Common myeloid progenitor, CD34-positive (primary cell): ENCODE data around the gene TCEANC2.
"Not testable (repeated sequence)": the region's sequence is repeated elsewhere in the genome, so short reads cannot be mapped to it uniquely, and the experiment has no call there.

Experiments
- CTCF ChIA-PET: fragments of 350-600 bp; sonication (Branson Sonifier 250); formaldehyde crosslinking; loops from one replicate; lab custom pipeline; 2021; ENCODE audit warnings: antibody characterized with exemption; lab: Charles Lee
- POLR2A ChIA-PET: fragments of 350-600 bp; sonication (Branson Sonifier 250); formaldehyde crosslinking; loops from one replicate; lab custom pipeline; 2021; ENCODE audit warnings: antibody characterized with exemption; lab: Charles Lee
- DNase-seq, 3 donors: peaks; one replicate each; pipeline versions ENCODE4 v3.0.0 to v3.0.0-alpha.2; 2013
- H3K27ac ChIP-seq, 2 experiments: 1 replicate in 1 of 2; 2 replicates in 1 of 2; pipeline ENCODE4 v1.7.0; 2013; ENCODE audit warnings: inconsistent platforms in 2 of 2, low read length in 2 of 2, mild to moderate bottlenecking in 2 of 2, low read depth in 1 of 2, moderate library complexity in 1 of 2; ENCODE audit not compliant: severe bottlenecking in 2 of 2, insufficient read depth in 1 of 2, poor library complexity in 1 of 2
- H3K27me3 ChIP-seq, 5 experiments: replicated peaks in 2 of 5; 1 replicate in 3 of 5; 2 replicates in 2 of 5; pipeline versions ENCODE4 v1.6.1 to v1.7.0; 2013; ENCODE audit warnings: low read length in 4 of 5, mild to moderate bottlenecking in 2 of 5, moderate library complexity in 2 of 5, inconsistent platforms in 1 of 5; ENCODE audit not compliant: insufficient read depth in 5 of 5, control insufficient read depth in 4 of 5
- H3K36me3 ChIP-seq, 4 experiments: 1 replicate in 2 of 4; 2 replicates in 2 of 4; pipeline versions ENCODE4 v1.6.1 to v1.7.0; 2013; ENCODE audit warnings: low read length in 3 of 4, control low read depth in 1 of 4, mild to moderate bottlenecking in 1 of 4; ENCODE audit not compliant: control insufficient read depth in 4 of 4, insufficient read depth in 4 of 4
- H3K4me1 ChIP-seq, 4 experiments: 1 replicate in 3 of 4; 2 replicates in 1 of 4; pipeline versions ENCODE4 v1.6.1 to v1.7.1; 2013; ENCODE audit warnings: low read length in 3 of 4, mild to moderate bottlenecking in 3 of 4, control low read depth in 1 of 4, inconsistent platforms in 1 of 4, moderate library complexity in 1 of 4; ENCODE audit not compliant: control insufficient read depth in 4 of 4, insufficient read depth in 4 of 4; ENCODE audit errors: control extremely low read depth in 1 of 4
- H3K4me3 ChIP-seq, 7 experiments: 1 replicate in 4 of 7; 2 replicates in 3 of 7; pipeline versions ENCODE4 v1.5.1 to v1.7.0; 2013; ENCODE audit warnings: mild to moderate bottlenecking in 7 of 7, low read length in 6 of 7, moderate library complexity in 6 of 7, inconsistent platforms in 2 of 7, low read depth in 2 of 7, control low read depth in 1 of 7; ENCODE audit not compliant: insufficient read depth in 4 of 7, control insufficient read depth in 1 of 7; ENCODE audit errors: extremely low read depth in 1 of 7
- H3K9me3 ChIP-seq, 5 experiments: 1 replicate in 4 of 5; 2 replicates in 1 of 5; pipeline versions ENCODE4 v1.6.1 to v1.7.1; 2013; ENCODE audit warnings: low read length in 4 of 5, mild to moderate bottlenecking in 2 of 5, inconsistent platforms in 1 of 5, low read depth in 1 of 5, moderate library complexity in 1 of 5; ENCODE audit not compliant: control insufficient read depth in 4 of 5, insufficient read depth in 2 of 5; ENCODE audit errors: control extremely low read depth in 1 of 5
- WGBS: methylation state at CpG from one replicate; pipeline ENCODE4 v1.1.5; 2013; ENCODE audit not compliant: insufficient coverage; 5-methylcytosine and 5-hydroxymethylcytosine counted together

Gene TCEANC2

GRCh38 chr1:54086754-54087153 lies 33.3 kb downstream of the TCEANC2 start:
- Histone ChIP-seq H3K36me3 (peaks cover 3 to 11% (median 6%) of the 10 kb centered on the region in 4 experiments), H3K27ac (no peak overlapping the region), H3K4me3 (no peak overlapping the region), H3K9me3 (no peaks in the 10 kb centered on the region), H3K4me1 (peaks cover 0 to 2% (median 0%) of the 10 kb centered on the region in 4 experiments), H3K27me3 (no peaks in the 10 kb centered on the region)
- POLR2A ChIA-PET, result no interaction called here
- no CpG with 5 or more reads among the region's 1 CpG for WGBS
- no peak for DNase-seq
- CTCF ChIA-PET, result interaction anchor here (0.5 to 1.2 kb wide), 7 partner anchors 9 to 50 kb away, joined by 3 to 5 read pairs (median 3); no protein-coding TSS in a partner anchor

DNA sequence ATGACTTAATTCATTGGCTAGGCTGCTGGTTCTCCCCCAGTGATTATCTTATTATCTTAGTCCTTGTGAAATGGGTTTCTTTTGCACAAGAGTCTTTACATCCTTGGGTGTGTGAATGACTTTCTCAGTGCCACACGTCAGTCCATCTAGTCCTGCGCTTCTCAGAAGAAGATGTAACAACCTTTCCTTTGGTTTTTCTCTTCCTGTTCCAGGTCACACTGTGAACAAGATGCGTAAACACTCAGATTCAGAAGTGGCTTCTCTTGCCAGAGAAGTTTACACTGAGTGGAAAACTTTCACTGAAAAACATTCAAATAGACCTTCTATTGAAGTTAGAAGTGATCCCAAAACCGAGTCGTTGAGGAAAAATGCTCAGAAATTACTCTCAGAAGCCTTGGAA lies 35.0 kb downstream of the TCEANC2 start:
- Histone ChIP-seq H3K27ac (no peak overlapping the region), H3K27me3 (no peaks in the 10 kb centered on the region), H3K4me1 (peaks cover 0 to 9% (median 5%) of the 10 kb centered on the region in 4 experiments), H3K36me3 (peaks cover 2 to 11% (median 7%) of the 10 kb centered on the region in 4 experiments), H3K9me3 (no peaks in the 10 kb centered on the region), H3K4me3 (no peak overlapping the region)
- DNase-seq, result no peak
- ChIA-PET CTCF (interaction anchor here (0.7 to 1.1 kb wide), 2 partner anchors 12 to 15 kb away, joined by 3 read pairs; no protein-coding TSS in a partner anchor), POLR2A (no interaction called here)
- WGBS, result 92% methylated on average over 2 of the region's 5 CpGs

GRCh38 chr1:54091666-54092065 lies 38.3 kb downstream of the TCEANC2 start:
- ChIA-PET CTCF (no interaction called here), POLR2A (no interaction called here)
- Histone ChIP-seq H3K4me3 (no peak overlapping the region), H3K4me1 (peaks cover 17 to 40% (median 32%) of the 10 kb centered on the region in 4 experiments), H3K9me3 (no peaks in the 10 kb centered on the region), H3K27me3 (no peaks in the 10 kb centered on the region), H3K27ac (no peak overlapping the region), H3K36me3 (peaks cover 2 to 7% (median 6%) of the 10 kb centered on the region in 4 experiments)
- DNase-seq, result no peak
- 88% methylated on average over 1 of the region's 3 CpGs for WGBS

GRCh38 chr1:54094001-54094729 lies 40.8 kb downstream of the TCEANC2 start:
- Histone ChIP-seq H3K27me3 (no peaks in the 10 kb centered on the region), H3K36me3 (peaks cover 3 to 11% (median 6%) of the 10 kb centered on the region in 4 experiments), H3K4me1 (peaks cover 23 to 64% (median 56%) of the 10 kb centered on the region in 4 experiments), H3K9me3 (no peaks in the 10 kb centered on the region), H3K4me3 (no peak overlapping the region), H3K27ac (peak overlapping the region in 1 of 2 experiments; percentile 43)
- ChIA-PET POLR2A (interaction anchor here (0.7 kb wide), 1 partner anchor 158 kb away, joined by 7 read pairs; no protein-coding TSS in a partner anchor), CTCF (interaction anchor here (1.5 to 1.7 kb wide), 2 partner anchors 11 to 20 kb away, joined by 3 to 5 read pairs; no protein-coding TSS in a partner anchor)
- DNase-seq, result no peak
- 92% methylated on average over 4 of the region's 4 CpGs for WGBS

GRCh38 chr1:54094730-54095105 lies 41.3 kb downstream of the TCEANC2 start:
- H3K27me3 ChIP-seq, POLR2A ChIA-PET, H3K9me3 ChIP-seq, H3K4me3 ChIP-seq, DNase-seq: not testable (repeated sequence)
- peaks cover 25 to 70% (median 61%) of the 10 kb centered on the region in 4 experiments for H3K4me1 ChIP-seq
- WGBS, result no CpG with 5 or more reads among the region's 1 CpG
- CTCF ChIA-PET, result interaction anchor here (0.8 to 1.7 kb wide), 3 partner anchors 11 to 21 kb away, joined by 3 to 5 read pairs (median 3); no protein-coding TSS in a partner anchor
- H3K36me3 ChIP-seq, result peaks cover under 1 to 11% (median 4%) of the 10 kb centered on the region in 4 experiments
- peak overlapping the region in 1 of 2 experiments; percentile 43 for H3K27ac ChIP-seq

DNA sequence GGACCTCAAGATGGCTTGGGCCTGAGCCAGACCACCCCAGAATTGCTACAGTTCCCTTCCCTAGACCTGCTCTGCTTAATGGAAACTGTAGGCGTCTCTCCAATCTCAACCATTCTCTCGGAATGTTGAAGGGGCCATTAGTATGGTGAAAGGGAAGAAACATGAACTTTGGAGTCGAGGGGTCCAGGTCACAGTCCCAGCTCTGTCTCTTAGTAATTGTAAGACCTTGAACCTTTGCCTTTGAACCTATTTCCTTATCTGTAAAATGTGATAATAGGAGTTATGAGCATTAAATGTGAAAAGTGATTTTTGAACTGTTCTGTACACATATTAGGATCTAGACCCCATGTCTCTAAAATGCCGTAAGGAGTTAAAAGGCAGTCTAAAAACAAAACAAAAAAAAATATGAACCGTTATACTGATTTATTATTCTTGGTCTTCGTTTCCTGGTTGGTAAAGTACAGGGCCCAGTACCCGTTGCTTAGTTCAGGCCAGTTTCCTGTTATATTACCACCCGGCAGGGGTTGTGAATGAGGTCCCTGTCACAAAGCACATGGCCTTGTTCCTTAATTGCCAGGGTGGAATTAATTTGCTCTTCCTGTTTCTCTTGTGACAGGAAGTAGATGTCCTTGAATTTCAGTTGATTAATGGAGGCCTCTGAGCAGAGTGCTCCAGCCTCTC lies 42.3 kb downstream of the TCEANC2 start:
- H3K9me3 ChIP-seq, result no peaks in the 10 kb centered on the region
- H3K4me1 ChIP-seq, result peaks cover 26 to 79% (median 63%) of the 10 kb centered on the region in 4 experiments
- WGBS, result 0% methylated on average over 2 of the region's 8 CpGs
- CTCF ChIA-PET, result interaction anchor here (0.8 to 2.1 kb wide), 4 partner anchors 12 to 21 kb away, joined by 3 to 5 read pairs (median 4); no protein-coding TSS in a partner anchor
- peak overlapping the region; percentile 27 to 62 for H3K27ac ChIP-seq
- DNase-seq, result peak; percentile 63 to 94 (median 87)
- H3K4me3 ChIP-seq, result peak overlapping the region in 4 of 7 experiments; percentile 26 to 48 (median 36)
- peaks cover 0 to 11% (median 3%) of the 10 kb centered on the region in 4 experiments for H3K36me3 ChIP-seq
- no peaks in the 10 kb centered on the region for H3K27me3 ChIP-seq
- POLR2A ChIA-PET, result no interaction called here
